ENCODE data around the gene ANO4.
A peak's percentile ranks its signal among the peaks of the same experiment; 100 is the strongest.

Gene ANO4

GRCh38 chr12:100993916-100994450, 199.4 kb downstream of the ANO4 start:
- TF ChIP-seq, protein P1, sequence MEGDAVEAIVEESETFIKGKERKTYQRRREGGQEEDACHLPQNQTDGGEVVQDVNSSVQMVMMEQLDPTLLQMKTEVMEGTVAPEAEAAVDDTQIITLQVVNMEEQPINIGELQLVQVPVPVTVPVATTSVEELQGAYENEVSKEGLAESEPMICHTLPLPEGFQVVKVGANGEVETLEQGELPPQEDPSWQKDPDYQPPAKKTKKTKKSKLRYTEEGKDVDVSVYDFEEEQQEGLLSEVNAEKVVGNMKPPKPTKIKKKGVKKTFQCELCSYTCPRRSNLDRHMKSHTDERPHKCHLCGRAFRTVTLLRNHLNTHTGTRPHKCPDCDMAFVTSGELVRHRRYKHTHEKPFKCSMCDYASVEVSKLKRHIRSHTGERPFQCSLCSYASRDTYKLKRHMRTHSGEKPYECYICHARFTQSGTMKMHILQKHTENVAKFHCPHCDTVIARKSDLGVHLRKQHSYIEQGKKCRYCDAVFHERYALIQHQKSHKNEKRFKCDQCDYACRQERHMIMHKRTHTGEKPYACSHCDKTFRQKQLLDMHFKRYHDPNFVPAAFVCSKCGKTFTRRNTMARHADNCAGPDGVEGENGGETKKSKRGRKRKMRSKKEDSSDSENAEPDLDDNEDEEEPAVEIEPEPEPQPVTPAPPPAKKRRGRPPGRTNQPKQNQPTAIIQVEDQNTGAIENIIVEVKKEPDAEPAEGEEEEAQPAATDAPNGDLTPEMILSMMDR (conservative IDR thresholded peaks at IDR 0.05; ENCODE audit: low read length): no peak
- no peak overlapping the region for H3K4me3 ChIP-seq (ENCODE audit: low read length)
- no peak for DNase-seq (ENCODE audit: low read depth)

DNA sequence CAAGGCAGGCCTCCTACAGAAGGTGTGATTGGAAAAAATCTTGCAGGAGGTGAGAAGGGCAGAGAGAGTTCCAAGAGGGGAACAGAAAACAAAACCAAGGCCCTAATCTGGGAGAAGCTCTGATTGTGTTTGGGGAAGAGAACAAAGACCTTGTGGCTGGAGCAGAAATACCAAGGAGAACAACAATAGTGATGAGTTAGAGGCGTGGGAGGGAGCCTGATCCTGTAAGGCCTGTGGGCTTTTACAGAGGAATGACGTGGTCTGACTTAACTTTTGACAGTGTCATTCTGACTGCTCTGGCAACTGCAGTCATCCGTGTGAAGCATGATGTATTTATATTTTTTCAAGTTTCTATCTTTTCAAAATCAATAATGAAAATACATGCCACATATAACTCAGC, 200.6 kb downstream of the ANO4 start:
- TF ChIP-seq, protein P1 (conservative IDR thresholded peaks at IDR 0.05; ENCODE audit: low read length): no peak
- DNase-seq (ENCODE audit: low read depth): peak; percentile 37
- H3K4me3 ChIP-seq (ENCODE audit: low read length): no peak overlapping the region

GRCh38 chr12:100995771-100996170, 201.2 kb downstream of the ANO4 start:
- no peak overlapping the region for H3K4me3 ChIP-seq (ENCODE audit: low read length)
- TF ChIP-seq, protein P1 (conservative IDR thresholded peaks at IDR 0.05; ENCODE audit: low read length): no peak
- DNase-seq (ENCODE audit: low read depth): no peak

DNA sequence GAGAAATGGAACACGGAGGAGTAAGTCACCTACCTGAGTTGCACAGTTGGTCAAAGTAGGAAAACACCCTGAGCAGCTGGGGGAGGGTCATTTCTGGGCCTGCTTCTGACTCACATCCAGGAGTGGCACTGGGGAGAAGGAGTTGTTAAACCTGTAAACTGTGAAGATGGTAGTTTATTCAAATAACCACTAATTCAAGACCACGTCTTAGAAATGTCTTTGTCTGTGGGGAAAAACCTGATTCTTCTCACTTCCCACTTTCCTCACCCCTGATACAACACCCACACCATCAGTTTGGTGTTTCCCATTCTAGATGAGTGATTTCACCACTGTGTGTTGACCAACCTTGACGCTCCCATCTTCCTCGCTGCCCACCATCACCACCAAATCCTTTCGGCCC, 207.1 kb downstream of the ANO4 start:
- TF ChIP-seq, protein P1 (conservative IDR thresholded peaks at IDR 0.05; ENCODE audit: low read length): no peak
- no peak for DNase-seq (ENCODE audit: low read depth)
- H3K4me3 ChIP-seq (ENCODE audit: low read length): no peak overlapping the region

DNA sequence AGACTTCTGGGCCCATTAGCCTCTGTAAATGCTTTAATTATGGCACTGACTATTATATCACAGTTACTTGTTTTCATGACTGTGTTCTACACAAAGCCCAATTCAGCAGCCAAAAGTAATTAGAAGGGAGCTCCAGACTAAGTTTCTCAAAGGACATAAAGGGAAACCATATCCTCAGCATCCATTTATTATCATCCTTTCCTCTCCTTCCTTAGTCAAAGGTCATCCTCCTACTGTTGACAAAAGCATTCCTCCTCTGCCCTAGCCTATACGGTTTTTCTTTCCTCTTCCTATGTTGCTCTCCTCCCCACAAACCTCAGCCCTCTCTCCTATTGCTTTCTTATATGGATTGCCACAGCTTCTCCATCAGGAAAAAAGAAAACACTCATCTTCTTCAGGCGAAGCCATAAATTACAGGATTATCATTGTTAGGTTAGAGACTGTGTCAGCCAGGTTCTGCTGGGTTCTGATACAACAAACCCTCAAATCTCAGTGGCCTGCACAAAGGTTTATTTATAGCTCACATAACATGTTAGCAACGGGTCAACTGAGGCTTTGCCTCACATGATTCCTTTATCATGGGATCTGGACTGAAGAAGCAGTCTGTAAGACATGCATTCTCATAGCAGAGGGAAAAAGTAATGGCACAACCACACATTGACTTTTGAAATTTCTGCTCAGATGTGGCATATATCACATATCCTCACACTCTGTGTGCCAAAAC, 208.3 kb downstream of the ANO4 start:
- TF ChIP-seq, protein P1 (conservative IDR thresholded peaks at IDR 0.05; ENCODE audit: low read length): no peak
- no peak for DNase-seq (ENCODE audit: low read depth)
- H3K4me3 ChIP-seq (ENCODE audit: low read length): no peak overlapping the region

DNA sequence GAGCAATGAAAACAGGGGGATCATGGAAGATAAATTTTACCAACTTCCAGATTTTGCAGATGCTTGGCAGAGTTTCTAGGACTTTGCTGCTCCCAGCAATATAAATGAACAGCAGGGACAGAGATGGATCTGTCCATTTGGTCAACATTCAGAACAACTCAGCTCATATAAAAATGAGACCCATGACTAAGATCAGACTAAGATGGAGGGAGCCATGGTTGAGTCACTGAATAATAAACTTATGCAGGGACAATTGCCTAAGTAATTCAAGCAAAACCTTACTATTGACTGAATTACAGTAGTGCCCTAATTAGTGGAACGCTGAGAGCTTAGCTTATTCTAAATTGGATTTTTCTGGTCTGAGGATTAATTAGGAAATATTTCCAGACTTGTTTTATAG, 210.3 kb downstream of the ANO4 start:
- TF ChIP-seq, protein P1 (conservative IDR thresholded peaks at IDR 0.05; ENCODE audit: low read length): no peak
- no peak for DNase-seq (ENCODE audit: low read depth)
- H3K4me3 ChIP-seq (ENCODE audit: low read length): no peak overlapping the region

DNA sequence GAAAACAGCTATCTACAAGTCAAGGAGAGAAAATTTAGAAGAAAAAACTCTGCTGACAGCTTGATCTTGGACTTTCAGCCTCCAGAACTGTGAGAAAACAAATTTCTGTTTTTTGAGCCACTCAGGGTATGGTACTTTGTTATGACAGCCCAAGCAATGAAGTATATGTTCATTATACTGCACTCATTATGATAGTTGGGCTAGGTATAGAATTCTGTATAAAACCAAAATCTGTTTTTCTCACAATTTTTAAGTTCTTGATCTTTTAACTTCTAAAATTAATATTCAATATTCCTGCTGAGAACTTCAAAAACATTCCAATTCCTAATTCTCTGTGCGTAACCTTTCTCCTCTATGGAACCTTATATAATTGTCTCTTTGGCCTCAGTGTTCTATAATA, 214.7 kb downstream of the ANO4 start:
- DNase-seq (ENCODE audit: low read depth): no peak
- TF ChIP-seq, protein P1 (conservative IDR thresholded peaks at IDR 0.05; ENCODE audit: low read length): no peak
- no peak overlapping the region for H3K4me3 ChIP-seq (ENCODE audit: low read length)

Data from AG10803 (cell line).